GM12872 (cell line): ENCODE data around the gene ZNF268.

Experiments used
- CTCF ChIP-seq: IDR thresholded peaks from 3 replicates; pipeline ENCODE4 v1.5.1; 2011; ENCODE audit warnings: low read depth, mild to moderate bottlenecking, low read length, moderate library complexity; ENCODE audit not compliant: insufficient read depth

ZNF268 gene

GRCh38 chr12:133206390-133206789, 25.1 kb downstream of the ZNF268 start:
- no peak for TF ChIP-seq CTCF

DNA sequence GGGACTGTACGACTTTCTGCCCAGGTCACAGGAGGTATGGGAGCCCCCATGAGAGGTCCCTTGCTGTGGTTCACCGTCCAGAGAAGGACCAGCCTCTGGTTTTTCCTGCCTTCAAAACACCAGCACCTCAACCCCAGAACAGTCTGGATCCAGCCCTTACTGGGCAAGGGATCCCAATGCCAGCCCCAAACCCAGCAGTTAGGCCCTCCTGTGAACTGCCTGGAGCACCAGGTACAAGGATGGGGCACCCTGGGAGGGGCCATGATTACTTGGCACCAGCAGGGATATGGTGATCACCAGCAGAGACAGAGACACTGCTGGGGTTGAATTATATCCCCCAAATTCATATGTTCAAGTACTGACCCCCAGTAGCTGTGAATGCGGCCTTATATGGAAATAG, 34.4 kb downstream of the ZNF268 start:
- no peak for TF ChIP-seq CTCF

DNA sequence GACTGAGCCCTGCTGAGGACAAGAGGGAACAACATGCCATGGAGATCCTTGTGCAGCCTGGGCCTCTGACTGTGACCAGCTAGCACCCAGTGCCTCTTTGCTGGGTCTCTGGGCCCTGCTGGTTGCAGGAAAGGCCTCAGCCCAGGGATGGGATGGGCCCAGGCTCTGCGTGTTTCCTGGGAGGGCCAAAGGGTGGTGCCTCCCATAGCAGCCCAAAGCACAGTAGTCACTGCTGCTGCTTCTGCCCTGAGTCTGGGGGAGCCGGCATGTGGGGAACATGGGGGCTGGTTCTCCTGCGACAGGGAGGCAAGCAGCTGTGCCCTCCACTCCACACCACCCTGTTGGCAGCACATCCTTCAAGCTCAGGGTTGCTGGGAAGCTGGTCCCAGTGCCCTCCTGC, 35.9 kb downstream of the ZNF268 start:
- no peak for TF ChIP-seq CTCF

DNA sequence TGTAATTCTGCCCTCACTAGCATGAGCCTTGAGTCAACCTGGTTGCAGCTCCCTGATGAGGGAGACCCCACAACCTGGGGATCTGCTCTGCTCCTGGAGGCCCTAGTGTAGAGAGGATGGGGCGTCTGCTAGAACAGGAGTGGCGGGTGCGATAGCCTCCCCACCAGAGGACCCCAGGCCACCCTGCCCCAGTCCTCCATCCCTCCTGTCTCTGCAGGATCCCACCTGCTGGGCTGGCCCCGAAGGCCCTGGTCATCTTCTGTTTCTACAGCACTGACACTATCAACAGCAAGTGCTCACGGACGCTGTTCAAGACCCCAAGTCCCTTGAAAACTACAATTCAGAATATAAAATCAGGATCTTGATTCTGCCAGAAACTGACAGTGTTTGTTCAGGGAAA, 39.2 kb downstream of the ZNF268 start:
- TF ChIP-seq CTCF: no peak

DNA sequence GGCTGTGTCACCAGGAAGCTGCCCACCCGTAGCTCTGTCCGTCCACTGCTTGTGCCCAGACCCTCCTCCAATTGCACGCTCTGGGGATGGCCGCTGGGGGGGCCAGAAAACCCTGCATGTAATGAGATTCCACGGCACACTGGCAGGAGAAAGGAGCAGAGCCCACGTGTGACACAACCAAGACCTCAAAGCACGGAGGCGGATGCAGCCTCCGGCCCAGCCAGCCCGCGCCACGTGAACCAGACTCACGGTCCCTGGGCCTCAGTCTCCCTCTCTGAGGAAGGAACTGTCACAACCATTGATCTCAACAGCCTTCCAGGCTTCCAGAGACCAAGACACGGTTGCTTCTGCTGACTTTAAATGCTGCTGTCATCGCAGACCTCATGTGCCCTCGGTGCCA, 39.9 kb downstream of the ZNF268 start:
- no peak for TF ChIP-seq CTCF

DNA sequence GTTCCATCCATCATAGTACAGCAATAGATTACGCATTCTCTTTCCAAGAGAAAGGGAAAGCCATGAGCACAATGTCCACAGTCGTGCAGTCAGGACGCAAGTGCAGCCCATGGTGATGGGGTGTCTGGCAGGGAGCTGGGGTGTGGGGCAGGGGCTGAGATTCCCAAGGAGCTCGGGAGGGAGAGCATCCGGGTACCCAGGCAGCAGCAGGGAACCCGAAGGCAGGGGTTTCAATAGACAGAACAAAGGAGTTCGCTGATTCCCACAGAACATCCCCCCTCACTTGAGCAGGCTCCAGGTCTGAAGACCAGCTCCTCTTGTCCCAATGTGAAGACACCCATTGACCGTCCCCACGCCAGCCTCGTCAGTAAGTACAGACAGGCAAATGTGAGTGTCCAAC, 40.9 kb downstream of the ZNF268 start:
- TF ChIP-seq CTCF: no peak

DNA sequence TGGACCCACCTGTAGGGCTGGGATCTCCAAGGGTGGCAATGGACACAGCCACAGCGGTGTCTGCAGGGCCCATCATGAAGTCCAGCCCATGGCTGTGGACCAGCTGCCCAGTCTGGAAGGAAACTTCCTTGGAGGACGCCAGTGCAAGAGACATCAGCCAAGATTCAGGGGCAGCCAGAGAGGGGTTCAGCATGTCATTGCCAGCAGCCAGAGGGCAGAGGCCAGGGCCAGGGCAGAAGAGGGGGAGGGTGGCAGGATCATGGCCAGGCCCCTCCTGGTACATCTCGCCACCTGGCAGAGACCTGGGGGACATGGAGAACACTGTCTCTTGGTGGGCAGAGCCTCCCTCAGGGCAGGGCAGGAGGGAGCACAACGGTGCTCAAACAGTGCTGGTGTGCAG, 44.2 kb downstream of the ZNF268 start:
- TF ChIP-seq CTCF: no peak

- TF ChIP-seq CTCF: no peak
Observed at GRCh38 chr12:133226690-133227089, 45.4 kb downstream of the ZNF268 start.
